ENCODE measurements around the gene R3HCC1L.

The R3HCC1L gene

DNA sequence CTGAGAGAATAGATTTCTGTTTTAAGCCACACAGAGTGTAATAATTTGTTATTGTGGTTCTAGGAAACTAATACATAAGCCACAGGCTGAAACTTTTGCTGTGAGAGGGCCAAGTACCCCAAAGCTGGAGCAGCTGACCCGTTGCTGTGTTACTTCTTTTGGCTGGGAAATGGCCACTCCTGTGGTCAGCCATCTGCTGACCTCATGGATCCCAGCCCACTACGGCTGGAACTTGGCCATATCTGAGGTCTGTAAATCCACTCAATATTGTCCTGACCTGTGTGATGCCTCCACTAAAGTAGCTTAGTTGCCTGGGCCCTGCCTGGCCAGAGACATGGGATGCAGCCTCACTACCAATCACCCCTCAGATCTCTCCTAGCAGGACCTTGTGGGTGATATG, 151.0 kb downstream of the R3HCC1L start:
- no peak for DNase-seq (ENCODE audit: low spot score)

DNA sequence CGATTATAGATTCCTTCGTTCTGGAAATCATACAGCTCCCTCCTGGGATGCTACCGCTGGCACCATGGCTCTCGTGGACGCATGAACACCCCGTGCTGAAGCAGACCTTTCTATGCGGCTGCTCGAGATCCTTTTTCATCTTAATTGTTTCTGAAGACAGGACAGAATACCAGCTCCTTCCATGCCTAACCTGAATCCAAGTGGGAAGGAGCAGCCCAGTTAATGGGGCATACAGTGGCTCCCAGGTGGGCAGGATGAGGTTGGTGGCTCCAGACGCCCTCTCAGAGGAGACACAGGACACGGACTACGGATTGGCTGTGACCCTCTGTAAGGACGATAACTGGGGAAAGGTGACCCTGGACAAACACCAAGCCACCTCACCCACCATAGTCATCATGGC, 152.0 kb downstream of the R3HCC1L start:
- no peak for DNase-seq (ENCODE audit: low spot score)

DNA sequence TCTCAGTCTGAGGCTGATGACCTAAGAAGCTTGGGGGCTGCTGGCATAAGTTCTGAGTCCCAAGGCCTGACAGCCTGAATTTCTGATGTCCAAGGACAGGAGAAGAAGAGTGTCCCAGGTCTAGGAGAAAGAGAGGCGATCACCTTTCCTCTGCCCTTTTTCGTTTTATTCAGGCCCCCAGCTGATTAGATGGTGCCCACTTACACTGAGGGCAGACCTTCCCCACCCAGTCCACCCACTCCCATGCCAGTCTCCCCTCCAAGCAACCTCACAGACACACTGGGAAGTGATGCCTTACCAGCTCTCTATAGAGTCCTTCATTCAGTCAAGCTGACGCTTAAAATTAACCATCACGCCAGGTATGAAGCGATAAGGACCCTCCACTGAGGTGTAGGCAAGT, 152.9 kb downstream of the R3HCC1L start:
- DNase-seq (ENCODE audit: low spot score) = no peak

DNA sequence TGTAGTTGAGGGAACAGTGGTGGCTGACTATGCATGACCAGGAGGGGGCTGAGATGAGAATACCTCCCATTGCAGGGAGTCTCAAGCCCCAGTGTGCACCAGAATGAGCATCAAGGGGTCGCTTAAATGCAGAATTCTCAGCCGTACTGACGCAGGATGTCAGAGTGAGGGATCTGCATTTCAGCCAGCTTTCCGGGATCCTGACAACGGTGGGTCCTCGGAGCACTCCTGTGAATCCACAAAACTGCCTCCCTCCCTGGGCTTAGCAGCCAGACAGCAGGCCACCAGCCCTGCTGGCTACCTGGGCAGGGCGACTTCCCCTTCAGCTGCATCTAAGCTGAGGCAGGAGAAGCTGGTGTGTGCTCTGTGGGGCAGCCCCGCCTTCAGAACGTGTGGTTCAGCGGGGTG, 155.3 kb downstream of the R3HCC1L start:
- DNase-seq (ENCODE audit: low spot score) = no peak

DNA sequence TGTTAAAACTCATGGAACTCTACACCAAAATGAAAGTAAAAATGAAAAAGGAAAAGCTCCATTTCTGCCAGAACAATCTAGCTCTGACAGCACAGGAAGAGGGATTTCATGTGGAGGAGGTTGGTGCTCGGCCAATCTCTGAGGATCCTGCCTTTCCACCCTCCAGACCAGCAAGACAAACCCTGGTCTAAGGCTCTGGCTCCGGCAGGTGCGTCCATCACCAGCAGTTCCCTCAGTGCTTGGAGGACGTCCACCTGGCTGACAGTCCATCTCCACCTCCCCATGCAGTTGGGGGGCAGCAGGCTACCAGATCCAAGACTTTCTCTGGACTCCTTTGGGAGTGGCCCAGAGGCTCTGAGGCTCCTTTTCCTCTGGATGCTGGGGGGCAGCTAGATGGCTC, 158.5 kb downstream of the R3HCC1L start:
- DNase-seq (ENCODE audit: low spot score) = no peak

DNA sequence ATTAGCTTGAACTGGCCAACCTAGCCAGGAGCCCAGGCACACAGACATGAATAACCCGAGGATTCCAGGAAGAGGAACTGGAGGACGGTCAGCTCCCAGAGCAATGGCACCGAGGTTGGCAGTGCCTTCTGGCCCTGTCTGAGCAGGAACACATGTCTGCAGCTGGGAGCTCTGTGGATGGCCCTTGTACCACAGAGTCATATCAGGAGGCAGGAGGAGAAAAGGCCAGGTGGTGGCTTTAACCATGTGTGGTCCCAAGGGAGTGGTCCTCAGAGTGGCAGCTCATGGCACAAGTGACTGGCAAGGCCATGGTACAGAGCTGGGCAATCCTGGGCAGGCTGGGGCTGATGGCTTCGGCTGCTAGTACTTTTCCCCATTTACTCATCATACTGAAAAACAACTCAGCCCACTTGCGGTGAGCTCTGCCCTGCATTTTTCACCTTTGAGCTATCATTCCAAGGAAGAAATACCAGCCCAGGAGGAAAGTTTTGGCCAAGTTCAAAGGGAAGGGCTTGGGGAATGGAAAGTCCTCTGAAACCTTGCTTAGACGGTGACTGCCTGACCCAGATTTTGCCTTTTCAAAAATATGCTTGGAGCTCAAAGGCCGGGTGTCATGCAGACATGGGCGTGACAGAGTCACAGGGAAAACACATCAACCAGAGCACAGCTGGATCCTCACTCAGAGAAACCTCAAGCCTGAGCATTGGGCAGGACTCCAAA, 159.3 kb downstream of the R3HCC1L start:
- DNase-seq (ENCODE audit: low spot score) = peak; percentile 58

DNA sequence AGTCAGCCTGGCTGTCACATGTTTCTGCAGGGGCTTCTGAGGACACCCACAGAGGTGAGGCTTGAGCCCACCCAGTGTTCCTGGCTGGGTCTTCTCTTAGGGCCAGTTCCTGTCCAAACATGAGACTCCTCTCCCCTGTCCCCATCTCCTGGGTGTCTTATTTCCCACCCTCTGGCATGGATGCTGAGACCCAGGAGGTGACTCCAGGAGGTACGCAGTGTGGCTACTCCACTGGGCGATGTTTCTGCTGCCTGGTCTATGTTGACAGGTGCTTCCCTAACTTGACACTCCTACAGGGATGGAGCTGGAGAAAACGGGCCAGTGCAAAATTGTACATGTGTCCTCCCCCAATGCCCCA, 159.8 kb downstream of the R3HCC1L start:
- DNase-seq (ENCODE audit: low spot score) = no peak

Data from LoVo (cell line).